NB4 (cell line): ENCODE data around the gene SPATA3.
"Not testable (repeated sequence)": the region's sequence is repeated elsewhere in the genome, so short reads cannot be mapped to it uniquely, and the experiment has no call there.

ENCODE experiments used
- DNase-seq: peaks from one replicate; pipeline ENCODE4 v3.0.0; 2010; ENCODE audit warnings: low read depth
- H3K4me3 ChIP-seq: one replicate; pipeline ENCODE4 v1.5.1; 2011; ENCODE audit warnings: mild to moderate bottlenecking, low read depth, low read length, moderate library complexity
- CTCF ChIP-seq: IDR thresholded peaks from one replicate; pipeline ENCODE4 v1.5.1; 2012; ENCODE audit warnings: low read depth, low read length
- MAX ChIP-seq: IDR thresholded peaks from 2 replicates; pipeline ENCODE4 v1.6.1; 2011; ENCODE audit warnings: low read depth, low read length
- MYC ChIP-seq: IDR thresholded peaks from 2 replicates; pipeline ENCODE4 v1.6.1; 2011; ENCODE audit warnings: low read depth, low read length
- POLR2A ChIP-seq: IDR thresholded peaks from 2 replicates; pipeline ENCODE4 v1.6.1; 2011; ENCODE audit warnings: mild to moderate bottlenecking; ENCODE audit not compliant: insufficient read length; ENCODE audit errors: extremely low read depth

Gene SPATA3

GRCh38 chr2:231018184-231018583, 22.3 kb downstream of the SPATA3 start:
- no peak for DNase-seq
- TF ChIP-seq MYC (no peak), CTCF (no peak), POLR2A (no peak), MAX (no peak)

GRCh38 chr2:231025059-231025458, 29.1 kb downstream of the SPATA3 start:
- not testable (repeated sequence) for DNase-seq, H3K4me3 ChIP-seq

More at GRCh38 chr2:231018184-231018583, 22.3 kb downstream of the SPATA3 start:
- H3K4me3 ChIP-seq: no peak overlapping the region

GRCh38 chr2:231028889-231029288, 33.0 kb downstream of the SPATA3 start:
- no peak for DNase-seq
- TF ChIP-seq MAX (no peak), MYC (no peak), CTCF (no peak), POLR2A (no peak)

GRCh38 chr2:231029563-231029962, 33.6 kb downstream of the SPATA3 start:
- TF ChIP-seq POLR2A: no peak
- TF ChIP-seq CTCF: no peak
- TF ChIP-seq MYC: no peak
- TF ChIP-seq MAX: no peak
- H3K4me3 ChIP-seq: no peak overlapping the region
- no peak for DNase-seq

More at GRCh38 chr2:231028889-231029288, 33.0 kb downstream of the SPATA3 start:
- H3K4me3 ChIP-seq: no peak overlapping the region

DNA sequence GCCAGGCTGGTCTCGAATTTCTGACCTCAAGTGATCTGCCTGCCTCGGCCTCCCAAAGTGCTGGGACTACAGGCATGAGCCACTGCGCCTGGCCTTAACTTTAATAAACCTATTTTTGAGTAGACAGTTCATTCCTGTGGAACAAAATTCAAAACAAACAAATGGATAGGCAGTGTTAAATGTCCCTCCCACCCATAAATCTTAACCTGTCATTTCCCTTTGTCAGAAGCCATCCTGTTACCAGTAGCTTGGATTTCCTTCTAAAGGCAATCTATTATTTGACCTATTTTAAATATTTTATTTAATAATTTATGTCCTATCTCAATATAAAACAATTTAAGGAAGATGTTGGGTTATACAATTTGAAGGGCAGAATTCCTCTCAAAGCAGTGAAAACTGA, 34.8 kb downstream of the SPATA3 start:
- TF ChIP-seq POLR2A: no peak
- no peak for TF ChIP-seq MAX
- TF ChIP-seq MYC: no peak
- no peak for TF ChIP-seq CTCF
- H3K4me3 ChIP-seq: no peak overlapping the region
- no peak for DNase-seq

DNA sequence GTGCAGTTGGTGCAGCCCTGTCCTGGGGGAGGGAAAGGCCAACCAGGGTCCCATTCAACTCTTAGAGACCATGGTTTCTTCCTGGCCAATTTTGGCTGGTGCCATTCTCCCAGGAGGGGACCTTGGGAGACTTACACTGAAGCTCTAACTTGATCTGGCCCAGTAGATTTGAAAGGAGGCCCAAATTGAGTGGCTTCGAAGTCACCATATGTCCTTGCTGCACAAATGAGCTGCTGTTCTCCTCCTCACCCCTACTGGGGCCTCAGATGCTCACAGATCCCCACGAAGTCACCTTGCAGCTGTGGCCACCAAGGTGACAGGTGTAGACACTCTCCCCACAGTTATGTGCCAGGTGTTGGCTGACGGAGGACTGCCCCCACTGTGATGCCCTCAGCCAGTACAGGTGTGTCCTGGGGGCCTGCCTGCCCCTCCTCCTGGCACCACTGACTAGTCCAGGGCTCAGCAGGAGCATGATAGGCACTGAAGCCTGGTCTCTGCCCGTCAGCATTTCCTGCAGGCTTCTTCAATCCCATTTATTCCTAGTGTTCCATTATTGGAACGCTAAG, 36.7 kb downstream of the SPATA3 start:
- TF ChIP-seq CTCF (no peak), MAX (no peak), MYC (no peak), POLR2A (no peak)
- H3K4me3 ChIP-seq: no peak overlapping the region
- DNase-seq: no peak
